ENCODE results near the gene MIGA1. TPM values are rescaled to one million over a fixed set of nuclear protein-coding genes. Genes with fewer than 3 reads are reported as not detected.
"Not testable (repeated sequence)": the region's sequence is repeated elsewhere in the genome, so short reads cannot be mapped to it uniquely, and the experiment has no call there.

The MIGA1 gene
- total RNA-seq, 1 experiment from 2014 or later, result 2.0 TPM

- no peak for DNase-seq (ENCODE audit: low spot score)
Observed at GRCh38 chr1:77797991-77798390, 18.5 kb downstream of the MIGA1 start.

- DNase-seq (ENCODE audit: low spot score), result no peak
Observed at GRCh38 chr1:77802026-77802425, 22.6 kb downstream of the MIGA1 start.

- DNase-seq (ENCODE audit: low spot score), result no peak
Observed at GRCh38 chr1:77803371-77803770, 23.9 kb downstream of the MIGA1 start.

GRCh38 chr1:77809787-77810462, 30.5 kb downstream of the MIGA1 start:
- not testable (repeated sequence) for DNase-seq (ENCODE audit: low spot score)

GRCh38 chr1:77811589-77811988, 32.1 kb downstream of the MIGA1 start:
- not testable (repeated sequence) for DNase-seq (ENCODE audit: low spot score)

- no peak for DNase-seq (ENCODE audit: low spot score)
Observed at GRCh38 chr1:77817368-77818209, 38.1 kb downstream of the MIGA1 start.

GRCh38 chr1:77820121-77820520, 40.7 kb downstream of the MIGA1 start:
- no peak for DNase-seq (ENCODE audit: low spot score)

GRCh38 chr1:77824079-77824478, 44.6 kb downstream of the MIGA1 start:
- no peak for DNase-seq (ENCODE audit: low spot score)

- DNase-seq (ENCODE audit: low spot score), result no peak
Observed at GRCh38 chr1:77824694-77825093, 45.2 kb downstream of the MIGA1 start.

- peak; percentile 67 for DNase-seq (ENCODE audit: low spot score)
Observed at GRCh38 chr1:77825131-77825709, 45.8 kb downstream of the MIGA1 start.

GRCh38 chr1:77826851-77827250, 47.4 kb downstream of the MIGA1 start:
- not testable (repeated sequence) for DNase-seq (ENCODE audit: low spot score)

GRCh38 chr1:77828098-77828497, 48.6 kb downstream of the MIGA1 start:
- DNase-seq (ENCODE audit: low spot score), result no peak

GRCh38 chr1:77829851-77830250, 50.4 kb downstream of the MIGA1 start:
- no peak for DNase-seq (ENCODE audit: low spot score)

- no peak for DNase-seq (ENCODE audit: low spot score)
Observed at GRCh38 chr1:77830946-77831345, 51.5 kb downstream of the MIGA1 start.

GRCh38 chr1:77831566-77831965, 52.1 kb downstream of the MIGA1 start:
- no peak for DNase-seq (ENCODE audit: low spot score)

- DNase-seq (ENCODE audit: low spot score), result no peak
Observed at GRCh38 chr1:77831976-77832711, 52.7 kb downstream of the MIGA1 start.

- no peak for DNase-seq (ENCODE audit: low spot score)
Observed at GRCh38 chr1:77832901-77833300, 53.5 kb downstream of the MIGA1 start.

- DNase-seq (ENCODE audit: low spot score), result no peak
Observed at GRCh38 chr1:77833521-77834100, 54.2 kb downstream of the MIGA1 start.

- DNase-seq (ENCODE audit: low spot score), result no peak
Observed at GRCh38 chr1:77834771-77835334, 55.4 kb downstream of the MIGA1 start.

GRCh38 chr1:77841574-77841973, 62.1 kb downstream of the MIGA1 start:
- no peak for DNase-seq (ENCODE audit: low spot score)

- no peak for DNase-seq (ENCODE audit: low spot score)
Observed at GRCh38 chr1:77845951-77846350, 66.5 kb downstream of the MIGA1 start.

All from HT-29 (cell line).